GM15510 (cell line): ENCODE measurements around the gene KRT33A.
"Not testable (repeated sequence)": the region's sequence is repeated elsewhere in the genome, so short reads cannot be mapped to it uniquely, and the experiment has no call there.

Experiments
- POLR2A ChIP-seq: IDR thresholded peaks from 3 replicates; pipeline ENCODE4 v1.6.1; 2011; ENCODE audit warnings: borderline replicate concordance; ENCODE audit not compliant: insufficient read length; ENCODE audit errors: extremely low read depth

Gene KRT33A

DNA sequence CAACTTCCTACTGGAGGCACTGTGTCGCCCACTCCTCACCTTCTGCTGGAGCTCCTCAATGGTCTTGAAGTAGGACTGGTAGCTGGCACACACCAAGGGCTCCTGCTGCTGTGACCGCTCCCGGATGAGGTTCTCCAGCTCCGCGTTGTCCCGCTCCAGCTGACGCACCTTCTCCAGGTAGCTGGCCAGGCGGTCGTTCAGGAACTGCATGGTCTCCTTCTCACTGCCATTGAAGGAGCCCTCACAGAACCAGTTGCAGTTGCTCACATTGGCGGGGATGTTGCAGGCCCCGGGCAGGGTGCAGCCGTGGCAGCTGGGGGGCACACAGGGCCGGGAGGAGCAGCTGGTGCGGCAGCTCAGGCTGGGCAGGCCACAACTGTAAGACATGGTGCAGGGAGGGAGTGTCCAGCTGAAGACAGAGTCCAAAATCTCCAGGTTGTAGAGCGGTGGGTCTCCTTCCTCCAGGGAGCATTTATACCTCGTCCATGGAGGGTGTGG is at the start of gene KRT33A:
TSS of gene KRT33A (minus strand) at position 448 of the 498 bp plus-strand sequence. CDS start at position 387, 61 bp downstream.
- not testable (repeated sequence) for TF ChIP-seq POLR2A

DNA sequence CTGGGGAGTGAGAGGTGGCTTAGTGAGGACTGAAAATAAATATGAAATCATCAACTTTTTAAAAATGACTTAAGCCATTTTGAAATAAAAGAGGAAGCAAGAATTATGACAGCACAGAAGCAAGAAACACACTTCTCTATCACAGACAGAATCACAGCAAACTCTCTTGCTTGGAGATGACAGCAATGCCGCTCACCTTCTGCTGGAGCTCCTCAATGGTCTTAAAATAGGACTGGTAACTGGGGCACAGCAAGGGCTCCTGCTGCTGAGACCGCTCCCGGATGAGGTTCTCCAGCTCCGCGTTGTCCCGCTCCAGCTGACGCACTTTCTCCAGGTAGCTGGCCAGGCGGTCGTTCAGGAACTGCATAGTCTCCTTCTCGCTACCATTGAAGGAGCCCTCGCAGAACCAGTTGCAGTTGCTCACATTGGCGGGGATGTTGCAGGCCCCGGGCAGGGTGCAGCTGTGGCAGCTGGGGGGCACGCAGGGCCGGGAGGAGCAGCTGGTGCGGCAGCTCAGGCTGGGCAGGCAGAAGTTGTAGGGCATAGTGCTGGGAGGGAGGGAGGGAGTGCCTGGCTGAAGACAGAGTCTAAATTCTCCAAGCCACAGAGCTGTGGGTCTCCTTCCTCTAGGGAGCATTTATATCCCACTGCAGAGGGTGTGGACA is 46.5 kb upstream of the KRT33A start, which contains the start of gene KRT31:
TSS of gene KRT31 (minus strand) at position 613 of the 665 bp plus-strand sequence. CDS start at position 544, 69 bp downstream.
- TF ChIP-seq POLR2A: no peak

DNA sequence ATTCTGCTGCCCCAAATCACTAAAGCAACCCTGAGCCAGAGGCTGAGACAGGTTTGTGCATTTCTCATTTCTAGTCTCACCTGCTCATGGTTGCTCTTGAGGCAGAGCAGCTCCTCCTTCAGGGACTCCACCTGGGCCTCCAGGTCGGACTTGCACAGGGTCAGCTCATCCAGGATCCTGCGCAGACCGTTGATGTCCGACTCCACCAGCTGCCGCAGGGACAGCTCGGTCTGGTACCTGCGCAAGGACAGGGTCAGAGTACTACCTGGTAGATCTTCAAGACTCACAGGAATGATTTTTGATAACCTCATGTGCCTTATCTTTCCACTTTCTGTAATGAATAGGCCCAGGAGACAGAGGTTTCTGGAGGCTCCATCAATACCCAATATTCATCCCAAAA is 45.7 kb upstream of the KRT33A start:
- no peak for TF ChIP-seq POLR2A

DNA sequence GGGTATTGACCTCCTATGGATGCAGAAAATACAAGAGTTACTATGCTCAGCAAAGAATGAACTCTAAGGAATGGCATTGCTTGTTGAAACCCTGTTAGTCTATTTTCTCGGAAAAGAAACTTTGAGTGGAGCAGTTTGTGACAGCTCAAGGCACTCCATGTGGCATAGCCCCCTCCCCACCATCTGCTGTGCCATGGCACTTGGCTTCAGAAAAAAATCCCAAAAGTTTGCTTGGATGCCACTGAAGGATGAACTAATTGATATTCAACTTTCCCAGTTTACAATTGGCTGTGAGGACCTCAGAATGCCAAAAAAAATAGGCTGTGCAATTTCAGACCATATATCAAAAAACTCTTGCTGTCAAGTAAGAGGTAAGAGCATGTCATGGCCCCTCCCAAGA is 45.0 kb upstream of the KRT33A start:
- TF ChIP-seq POLR2A: no peak

GRCh38 chr17:41394254-41394996 is 43.8 kb upstream of the KRT33A start:
- no peak for TF ChIP-seq POLR2A

- TF ChIP-seq POLR2A: no peak
Observed at GRCh38 chr17:41393826-41394225, 43.2 kb upstream of the KRT33A start.

- TF ChIP-seq POLR2A: no peak
Observed at GRCh38 chr17:41393294-41393693, 42.7 kb upstream of the KRT33A start.

DNA sequence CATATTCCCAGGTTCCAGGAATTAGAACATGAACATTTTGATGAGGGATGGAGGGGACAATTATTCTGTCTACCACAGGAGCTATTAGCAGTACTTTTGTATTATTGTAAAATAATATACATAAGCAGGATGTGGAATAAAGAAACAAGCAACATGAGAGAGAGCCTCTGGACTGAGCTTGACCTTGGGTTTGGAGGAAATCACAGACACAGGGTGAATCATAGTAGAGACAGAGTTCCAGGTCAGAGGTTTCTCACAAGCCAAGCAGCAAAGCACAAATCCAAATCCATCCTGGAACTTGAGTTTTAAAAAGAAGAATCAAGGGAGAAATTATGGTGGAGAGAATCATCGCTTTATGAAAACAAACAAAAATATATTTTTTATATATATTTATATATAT is 41.6 kb upstream of the KRT33A start:
- TF ChIP-seq POLR2A: no peak

DNA sequence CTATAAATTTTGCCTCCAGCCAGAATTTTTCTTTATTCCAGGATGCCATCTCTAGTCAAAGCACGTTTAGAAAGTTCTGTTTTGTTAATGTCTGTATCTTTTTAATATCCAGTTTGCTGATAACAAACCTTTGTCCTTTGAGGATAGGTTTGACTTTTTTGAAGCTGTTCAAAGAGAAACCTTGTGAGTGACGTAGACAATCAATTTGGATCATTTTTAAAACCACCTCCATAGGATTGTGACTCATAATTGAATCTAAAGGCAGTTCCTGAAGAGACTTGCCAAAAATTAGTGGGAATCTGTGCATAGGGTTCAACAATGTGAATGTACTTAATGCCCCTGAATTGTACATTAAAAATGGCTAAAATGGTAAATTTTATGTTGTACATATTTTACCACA is 40.9 kb upstream of the KRT33A start:
- no peak for TF ChIP-seq POLR2A

- TF ChIP-seq POLR2A: no peak
Observed at GRCh38 chr17:41390411-41390938, 39.8 kb upstream of the KRT33A start.

- TF ChIP-seq POLR2A: no peak
Observed at GRCh38 chr17:41387670-41388069, 37.0 kb upstream of the KRT33A start.

DNA sequence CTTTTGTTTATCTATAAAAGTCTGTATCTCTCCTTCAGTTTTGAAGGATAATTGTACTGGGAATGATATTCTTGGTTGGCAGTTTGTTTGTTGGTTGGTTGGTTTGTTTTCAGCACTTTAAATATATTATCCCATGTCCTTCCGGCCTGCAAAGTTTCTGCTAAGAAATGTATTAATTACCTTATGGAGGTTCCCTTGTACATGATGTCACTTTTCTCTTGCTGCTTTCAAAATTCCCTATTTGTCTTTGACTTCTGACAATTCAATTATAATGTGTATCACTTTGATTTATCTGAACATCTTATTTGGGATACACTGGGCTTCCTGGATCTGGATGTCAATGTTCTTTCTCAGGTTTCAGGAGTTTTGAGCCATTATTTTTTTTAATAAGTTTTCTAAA is 35.6 kb upstream of the KRT33A start:
- TF ChIP-seq POLR2A: no peak

DNA sequence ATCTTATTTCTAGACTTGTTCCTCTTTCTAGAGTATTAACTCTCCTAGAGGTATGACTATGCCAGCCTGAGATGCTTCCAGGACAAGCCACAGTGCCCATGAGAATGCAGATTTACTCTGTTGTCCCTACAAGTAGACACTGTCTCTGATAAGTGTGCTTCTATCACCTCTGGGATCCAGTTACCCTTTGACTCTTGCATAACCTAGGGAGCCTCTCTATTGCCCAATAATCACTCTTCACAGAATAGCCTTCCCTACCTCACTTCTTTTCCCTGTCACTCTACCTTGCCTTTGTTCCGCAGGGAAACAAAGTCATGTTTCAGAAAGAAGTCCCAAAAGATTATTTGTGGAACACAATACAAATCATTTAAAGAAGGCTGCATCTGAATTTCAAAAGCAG is 33.1 kb upstream of the KRT33A start:
- TF ChIP-seq POLR2A: no peak

DNA sequence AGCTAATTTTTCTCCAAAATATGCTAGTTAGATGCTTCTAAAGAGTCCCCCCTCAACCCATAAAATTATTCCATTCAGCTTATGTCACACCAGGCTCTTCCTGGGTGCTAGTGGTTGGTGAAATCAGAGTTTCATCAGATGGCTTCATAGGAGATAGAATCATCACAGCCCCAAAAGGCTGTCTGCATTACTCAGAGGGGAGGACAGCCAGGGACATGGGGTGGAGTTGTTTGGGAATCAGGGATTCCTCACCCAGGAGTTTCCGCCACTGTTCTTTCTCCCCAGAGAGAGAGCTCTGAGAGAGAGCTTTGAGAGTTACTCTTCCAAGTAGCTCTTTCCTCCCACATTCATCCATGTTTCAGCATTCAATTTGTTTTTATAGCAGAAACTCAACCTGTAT is 31.8 kb upstream of the KRT33A start:
- TF ChIP-seq POLR2A: no peak

DNA sequence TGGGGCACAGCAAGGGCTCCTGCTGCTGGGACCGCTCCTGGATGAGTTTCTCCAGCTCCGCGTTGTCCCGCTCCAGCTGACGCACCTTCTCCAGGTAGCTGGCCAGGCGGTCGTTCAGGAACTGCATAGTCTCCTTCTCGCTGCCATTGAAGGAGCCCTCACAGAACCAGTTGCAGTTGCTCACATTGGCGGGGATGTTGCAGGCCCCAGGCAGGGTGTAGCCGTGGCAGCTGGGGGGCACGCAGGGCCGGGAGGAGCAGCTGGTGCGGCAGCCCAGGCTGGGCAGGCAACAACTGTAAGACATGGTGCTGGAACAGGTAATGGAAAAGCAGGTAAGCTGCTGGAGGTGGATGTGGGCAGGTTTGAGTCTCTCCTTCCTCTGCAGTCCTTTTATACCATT is 31.3 kb upstream of the KRT33A start, which contains the start of gene KRT34:
TSS of gene KRT34 (minus strand) at position 364 of the 400 bp plus-strand sequence. CDS start at position 304, 60 bp downstream.
- not testable (repeated sequence) for TF ChIP-seq POLR2A
